Measurements from ENCODE around the gene DHH. TPM values are rescaled to one million over a fixed set of nuclear protein-coding genes. Genes with fewer than 3 reads are reported as not detected.
"Not testable (repeated sequence)": the region's sequence is repeated elsewhere in the genome, so short reads cannot be mapped to it uniquely, and the experiment has no call there.

Gene DHH
- total RNA-seq, result 0.13 TPM in 1 of 2 replicates, not detected in the other

DNA sequence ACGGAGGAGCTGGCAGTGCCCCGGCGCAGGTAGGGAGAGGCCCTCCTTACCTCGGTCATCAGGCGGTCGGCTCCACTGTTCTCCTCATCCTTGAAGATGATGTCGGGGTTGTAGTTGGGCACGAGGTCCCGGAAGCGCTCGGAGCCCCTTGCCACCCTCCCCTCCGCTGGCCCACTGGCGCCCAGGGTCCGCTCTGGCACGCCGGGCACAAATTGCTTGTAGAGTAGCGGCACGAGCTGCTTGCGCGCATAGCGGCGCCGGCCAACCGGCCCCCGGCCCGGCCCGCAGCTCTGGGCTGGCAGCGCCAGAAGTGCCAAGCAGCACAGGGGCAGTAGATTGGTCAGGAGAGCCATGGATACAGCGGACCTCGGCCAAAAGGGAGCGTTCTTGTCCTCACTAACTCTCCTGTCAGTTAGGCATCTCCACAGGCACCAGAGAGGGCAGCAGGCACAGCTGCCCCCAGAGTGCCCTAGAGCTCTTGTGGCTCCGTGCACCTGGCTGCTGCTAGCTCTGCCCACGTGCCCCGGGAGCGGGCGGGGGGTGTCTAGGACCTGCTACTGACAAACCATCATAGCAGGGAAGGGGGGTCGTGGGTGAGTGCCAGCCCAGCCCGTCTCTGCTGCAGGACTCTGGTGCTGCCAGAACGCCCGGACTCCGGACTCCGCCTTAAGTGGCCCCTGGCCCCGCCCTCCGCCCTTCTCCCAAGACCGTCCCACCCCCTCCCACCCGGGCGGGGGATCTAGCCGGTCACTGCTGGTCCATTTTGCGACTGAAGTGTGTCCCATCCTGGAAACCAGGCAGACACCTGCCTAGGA, at the start of gene DHH:
TSS of gene DHH (minus strand) at position 642 of the 815 bp plus-strand sequence. CDS start at position 353, 289 bp downstream.
- no peak for DNase-seq (ENCODE audit: low read depth)
- H3K27me3 ChIP-seq (ENCODE audit: control insufficient read depth, insufficient read depth, low read length), result peaks cover 43% of the 10 kb centered on the region
- no peak within 1 kb of the TSS for H3K4me3 ChIP-seq (ENCODE audit: low read depth, low read length)
- TF ChIP-seq, protein P1, sequence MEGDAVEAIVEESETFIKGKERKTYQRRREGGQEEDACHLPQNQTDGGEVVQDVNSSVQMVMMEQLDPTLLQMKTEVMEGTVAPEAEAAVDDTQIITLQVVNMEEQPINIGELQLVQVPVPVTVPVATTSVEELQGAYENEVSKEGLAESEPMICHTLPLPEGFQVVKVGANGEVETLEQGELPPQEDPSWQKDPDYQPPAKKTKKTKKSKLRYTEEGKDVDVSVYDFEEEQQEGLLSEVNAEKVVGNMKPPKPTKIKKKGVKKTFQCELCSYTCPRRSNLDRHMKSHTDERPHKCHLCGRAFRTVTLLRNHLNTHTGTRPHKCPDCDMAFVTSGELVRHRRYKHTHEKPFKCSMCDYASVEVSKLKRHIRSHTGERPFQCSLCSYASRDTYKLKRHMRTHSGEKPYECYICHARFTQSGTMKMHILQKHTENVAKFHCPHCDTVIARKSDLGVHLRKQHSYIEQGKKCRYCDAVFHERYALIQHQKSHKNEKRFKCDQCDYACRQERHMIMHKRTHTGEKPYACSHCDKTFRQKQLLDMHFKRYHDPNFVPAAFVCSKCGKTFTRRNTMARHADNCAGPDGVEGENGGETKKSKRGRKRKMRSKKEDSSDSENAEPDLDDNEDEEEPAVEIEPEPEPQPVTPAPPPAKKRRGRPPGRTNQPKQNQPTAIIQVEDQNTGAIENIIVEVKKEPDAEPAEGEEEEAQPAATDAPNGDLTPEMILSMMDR (IDR thresholded peaks at IDR 0.05; ENCODE audit: insufficient read depth, low read length, severe bottlenecking), result no peak
- no peaks in the 10 kb centered on the region for H3K36me3 ChIP-seq (ENCODE audit: control insufficient read depth, insufficient read depth, low read length)
- no peak for FAIRE-seq

DNA sequence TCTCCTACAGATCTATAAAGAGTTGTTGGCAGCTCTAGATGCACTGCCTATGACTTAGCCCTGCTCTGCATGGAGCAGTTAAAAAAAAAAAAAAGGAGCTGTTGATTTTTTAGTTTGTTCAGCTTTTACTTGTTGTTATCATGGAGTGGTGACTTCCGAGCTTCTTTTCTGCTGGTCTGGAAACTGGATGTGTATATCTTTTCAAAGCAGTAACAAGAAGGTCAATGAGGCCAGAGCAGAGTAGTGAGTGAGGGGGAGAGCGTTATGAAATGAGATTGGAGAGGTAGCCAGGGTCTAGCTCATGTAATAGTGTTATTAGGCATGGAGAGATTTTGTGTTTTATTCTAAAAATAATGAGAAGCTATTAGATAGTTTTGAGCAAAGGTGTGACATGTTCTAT, 49.8 kb upstream of the DHH start:
- no peak for DNase-seq (ENCODE audit: low read depth)
- no peak overlapping the region for H3K4me3 ChIP-seq (ENCODE audit: low read depth, low read length)
- no peaks in the 10 kb centered on the region for H3K36me3 ChIP-seq (ENCODE audit: control insufficient read depth, insufficient read depth, low read length)
- FAIRE-seq, result no peak
- TF ChIP-seq, protein P1 (IDR thresholded peaks at IDR 0.05; ENCODE audit: insufficient read depth, low read length, severe bottlenecking), result no peak
- H3K27me3 ChIP-seq (ENCODE audit: control insufficient read depth, insufficient read depth, low read length), result no peaks in the 10 kb centered on the region

DNA sequence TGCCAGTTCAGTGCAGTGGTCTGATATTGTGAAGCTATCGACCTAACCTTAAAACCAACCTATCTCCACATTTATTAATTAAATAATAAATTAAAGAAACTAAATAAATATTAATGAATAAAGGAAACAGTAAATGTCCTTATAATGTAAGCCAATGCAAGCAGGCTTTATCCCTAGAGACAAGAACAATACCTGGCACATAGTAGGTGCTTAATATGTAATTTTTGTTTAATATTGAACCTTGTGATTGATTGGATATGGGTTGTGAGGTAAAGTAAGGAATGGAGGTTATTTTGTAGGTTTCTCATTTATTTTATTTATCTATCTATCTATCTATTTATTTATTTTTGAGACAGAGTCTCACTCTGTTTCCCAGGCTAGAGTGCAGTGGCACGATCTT, 44.4 kb upstream of the DHH start:
- DNase-seq (ENCODE audit: low read depth) (no peak), FAIRE-seq (no peak)
- H3K4me3 ChIP-seq (ENCODE audit: low read depth, low read length), result no peak overlapping the region
- no peaks in the 10 kb centered on the region for H3K27me3 ChIP-seq (ENCODE audit: control insufficient read depth, insufficient read depth, low read length)
- TF ChIP-seq, protein P1 (IDR thresholded peaks at IDR 0.05; ENCODE audit: insufficient read depth, low read length, severe bottlenecking), result no peak
- no peaks in the 10 kb centered on the region for H3K36me3 ChIP-seq (ENCODE audit: control insufficient read depth, insufficient read depth, low read length)

DNA sequence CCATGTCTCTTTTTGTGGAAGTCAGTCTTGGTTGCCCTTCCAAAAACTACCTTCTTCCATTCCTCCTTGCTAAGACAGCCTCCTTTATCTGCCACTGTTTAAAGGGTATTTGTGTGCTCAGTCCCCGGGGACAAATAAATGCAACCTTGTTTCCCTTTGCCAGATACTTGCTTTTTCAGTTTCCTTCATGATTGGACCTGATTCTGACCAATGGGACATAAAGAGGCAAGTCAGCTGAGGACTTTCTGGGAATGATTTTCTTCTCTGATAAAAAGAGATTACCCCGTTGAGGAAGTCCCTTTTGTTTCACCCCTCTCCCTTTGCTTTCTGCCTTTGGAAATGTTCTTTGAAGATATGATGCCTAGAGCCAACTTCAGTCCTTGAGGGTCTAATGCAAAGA, 44.0 kb upstream of the DHH start:
- FAIRE-seq, result no peak
- H3K27me3 ChIP-seq (ENCODE audit: control insufficient read depth, insufficient read depth, low read length), result no peaks in the 10 kb centered on the region
- no peak for DNase-seq (ENCODE audit: low read depth)
- H3K36me3 ChIP-seq (ENCODE audit: control insufficient read depth, insufficient read depth, low read length), result no peaks in the 10 kb centered on the region
- TF ChIP-seq, protein P1 (IDR thresholded peaks at IDR 0.05; ENCODE audit: insufficient read depth, low read length, severe bottlenecking), result no peak
- no peak overlapping the region for H3K4me3 ChIP-seq (ENCODE audit: low read depth, low read length)

DNA sequence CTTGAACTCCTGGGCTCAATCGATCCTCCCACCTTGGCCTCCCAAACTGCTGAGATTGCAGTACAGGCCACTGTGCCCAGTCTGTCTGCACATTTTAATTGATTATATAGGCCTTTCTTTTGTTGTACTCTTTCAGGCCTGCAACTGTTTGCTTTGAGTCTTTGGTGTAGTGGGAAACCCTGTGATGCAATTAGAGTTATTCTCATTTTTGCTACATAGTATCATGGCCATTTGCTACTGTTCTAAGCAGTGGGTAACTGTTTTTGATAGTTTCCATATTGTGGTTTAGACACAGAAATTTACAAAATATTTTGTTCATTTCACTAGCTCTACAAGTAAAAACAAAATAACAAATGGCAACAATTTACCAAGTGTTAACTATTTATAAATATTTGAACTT, 42.9 kb upstream of the DHH start:
- FAIRE-seq (no peak), DNase-seq (ENCODE audit: low read depth) (no peak)
- TF ChIP-seq, protein P1 (IDR thresholded peaks at IDR 0.05; ENCODE audit: insufficient read depth, low read length, severe bottlenecking), result no peak
- Histone ChIP-seq H3K27me3 (ENCODE audit: control insufficient read depth, insufficient read depth, low read length) (no peaks in the 10 kb centered on the region), H3K4me3 (ENCODE audit: low read depth, low read length) (no peak overlapping the region), H3K36me3 (ENCODE audit: control insufficient read depth, insufficient read depth, low read length) (no peaks in the 10 kb centered on the region)

DNA sequence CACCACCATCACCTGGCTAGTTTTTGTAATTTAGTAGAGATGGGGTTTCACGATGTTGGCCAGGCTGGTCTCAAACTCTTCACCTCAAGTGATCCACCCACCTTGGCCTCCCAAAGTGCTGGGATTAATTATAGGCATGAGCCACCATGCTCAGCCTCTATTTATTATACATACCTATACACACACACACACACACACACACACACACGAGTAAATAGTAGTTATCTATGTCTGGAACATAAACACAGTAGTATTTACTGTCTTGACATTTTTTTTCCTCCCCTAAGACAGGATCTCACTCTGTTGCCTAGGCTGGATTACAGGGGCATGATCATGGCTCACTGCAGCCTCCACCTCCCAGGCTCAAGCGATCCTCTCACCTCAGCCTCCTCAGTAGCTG, 42.4 kb upstream of the DHH start:
- H3K27me3 ChIP-seq (ENCODE audit: control insufficient read depth, insufficient read depth, low read length); H3K36me3 ChIP-seq (ENCODE audit: control insufficient read depth, insufficient read depth, low read length); H3K4me3 ChIP-seq (ENCODE audit: low read depth, low read length); DNase-seq (ENCODE audit: low read depth); FAIRE-seq: not testable (repeated sequence)

Measured in bronchial epithelial cell (primary cell).